ENCODE data around the gene HPS6.
A peak's percentile ranks its signal among the peaks of the same experiment; 100 is the strongest.

The HPS6 gene

GRCh38 chr10:102069071-102069470 lies 3.9 kb downstream of the HPS6 start:
- peak; percentile 54 to 64 (median 62) for DNase-seq

- DNase-seq, result peak; percentile 83 to 92 (median 91)
These were observed 7.8 kb downstream of the HPS6 start for GRCh38 chr10:102072673-102073527.

- DNase-seq, result no peak
These were observed 18.4 kb downstream of the HPS6 start for GRCh38 chr10:102083541-102083940.

GRCh38 chr10:102085336-102085735 lies 20.2 kb downstream of the HPS6 start:
- DNase-seq, result peak in 2 of 3 donors; percentile 78 to 88

GRCh38 chr10:102086196-102086595 lies 21.0 kb downstream of the HPS6 start:
- DNase-seq, result no peak

- peak; percentile 22 to 49 (median 39) for DNase-seq
These were observed 25.6 kb downstream of the HPS6 start for GRCh38 chr10:102090772-102091171.

GRCh38 chr10:102096449-102096848 lies 31.3 kb downstream of the HPS6 start:
- DNase-seq, result no peak

- no peak for DNase-seq
These were observed 36.0 kb downstream of the HPS6 start for GRCh38 chr10:102101152-102101551.

GRCh38 chr10:102102421-102102820 lies 37.3 kb downstream of the HPS6 start:
- DNase-seq, result no peak

- no peak for DNase-seq
These were observed 41.8 kb downstream of the HPS6 start for GRCh38 chr10:102106998-102107397.

- no peak for DNase-seq
These were observed 44.3 kb downstream of the HPS6 start for GRCh38 chr10:102109166-102110116.

- DNase-seq, result no peak
These were observed 46.1 kb downstream of the HPS6 start for GRCh38 chr10:102111276-102111675.

- no peak for DNase-seq
These were observed 47.2 kb downstream of the HPS6 start for GRCh38 chr10:102112210-102112817.

- DNase-seq, result no peak
These were observed 48.3 kb downstream of the HPS6 start for GRCh38 chr10:102113261-102113955.

- DNase-seq, result peak in 1 of 3 donors; percentile 54
These were observed 49.1 kb downstream of the HPS6 start for GRCh38 chr10:102113956-102114857.

- DNase-seq, result peak; percentile 86 to 96 (median 91)
These were observed 49.9 kb downstream of the HPS6 start for GRCh38 chr10:102114861-102115618.

- DNase-seq, result no peak
These were observed 50.6 kb downstream of the HPS6 start for GRCh38 chr10:102115775-102116174.

- peak; percentile 50 to 68 (median 52) for DNase-seq
These were observed 51.5 kb downstream of the HPS6 start for GRCh38 chr10:102116656-102117055.
